GM23338 (cell line): ENCODE measurements around the gene MAMLD1. TPM values are rescaled to one million over a fixed set of nuclear protein-coding genes. Genes with fewer than 3 reads are reported as not detected.

Source experiments
- ATAC-seq: fragments of 200-7000 bp; cut with Tn5 transposase; 3 replicates; pipeline ENCODE4 v1.9.1; 2020
- DNase-seq: peaks from one replicate; pipeline ENCODE4 v3.0.0-alpha.2; 2015; ENCODE audit warnings: low spot score
- H2AFZ ChIP-seq: fragments of 200-600 bp; sonication (generic); 2 replicates; pipeline ENCODE4 v1.8.0; 2016; ENCODE audit warnings: antibody characterized with exemption, mild to moderate bottlenecking, moderate library complexity
- H3F3A ChIP-seq: fragments of 200-600 bp; sonication (generic); replicated peaks from 2 replicates; pipeline ENCODE4 v1.8.0; 2017; ENCODE audit warnings: antibody characterized with exemption, mixed run types, low read depth
- H3K27ac ChIP-seq: fragments of 200-600 bp; sonication (generic); 2 replicates; pipeline ENCODE4 v1.6.1; 2016; ENCODE audit warnings: low read depth
- H3K27me3 ChIP-seq: fragments of 200-600 bp; sonication (generic); 2 replicates; pipeline ENCODE4 v1.8.0; 2016; ENCODE audit warnings: mild to moderate bottlenecking, mixed run types, moderate library complexity; ENCODE audit not compliant: insufficient read depth
- H3K36me3 ChIP-seq: fragments of 200-600 bp; sonication (generic); 2 replicates; pipeline ENCODE4 v1.8.0; 2016; ENCODE audit warnings: mild to moderate bottlenecking; ENCODE audit not compliant: insufficient read depth
- H3K4me1 ChIP-seq: fragments of 200-600 bp; sonication (generic); 2 replicates; pipeline ENCODE4 v1.8.0; 2016; ENCODE audit warnings: mild to moderate bottlenecking, moderate library complexity; ENCODE audit not compliant: insufficient read depth
- H3K4me2 ChIP-seq: fragments of 200-600 bp; sonication (generic); 2 replicates; pipeline ENCODE4 v1.7.1; 2017; ENCODE audit warnings: mixed run types
- H3K4me3 ChIP-seq: fragments of 200-600 bp; sonication (generic); 2 replicates; pipeline ENCODE4 v1.6.1; 2016; ENCODE audit warnings: mixed run types
- H3K79me2 ChIP-seq: fragments of 200-600 bp; sonication (generic); replicated peaks from 2 replicates; pipeline ENCODE4 v1.8.0; 2017; ENCODE audit warnings: mild to moderate bottlenecking; ENCODE audit not compliant: insufficient read depth
- H3K9me2 ChIP-seq: fragments of 200-600 bp; sonication (generic); 2 replicates; pipeline ENCODE4 v1.8.0; 2017; ENCODE audit not compliant: insufficient read depth
- H4K20me1 ChIP-seq: fragments of 200-600 bp; sonication (generic); replicated peaks from 2 replicates; pipeline ENCODE4 v1.8.0; 2017; ENCODE audit warnings: mild to moderate bottlenecking; ENCODE audit not compliant: insufficient read depth
- H3K27ac Mint-ChIP-seq: 2 replicates; pipeline ENCODE4 v1.8.0; 2020; ENCODE audit warnings: inconsistent platforms, mild to moderate bottlenecking, moderate library complexity, mixed read lengths
- H3K27me3 Mint-ChIP-seq: 3 replicates; pipeline ENCODE4 v1.8.0; 2022; ENCODE audit warnings: low read depth, mild to moderate bottlenecking, moderate library complexity, mixed read lengths, inconsistent platforms; ENCODE audit not compliant: insufficient read depth, poor library complexity
- H3K36me3 Mint-ChIP-seq: 3 replicates; pipeline ENCODE4 v1.8.0; 2021; ENCODE audit warnings: low read depth, mild to moderate bottlenecking, inconsistent platforms, moderate library complexity, mixed read lengths
- H3K4me1 Mint-ChIP-seq: 3 replicates; pipeline ENCODE4 v1.8.0; 2020; ENCODE audit warnings: mild to moderate bottlenecking, inconsistent platforms, mixed read lengths
- H3K4me3 Mint-ChIP-seq: 3 replicates; pipeline ENCODE4 v1.8.0; 2021; ENCODE audit warnings: moderate library complexity, mild to moderate bottlenecking, inconsistent platforms, mixed read lengths
- H3K9me3 Mint-ChIP-seq: 3 replicates; pipeline ENCODE4 v1.8.0; 2020; ENCODE audit warnings: moderate library complexity, mild to moderate bottlenecking, inconsistent platforms, mixed read lengths
- CREB1 ChIP-seq: fragments of 250-450 bp; sonication (Bioruptor Pico); IDR thresholded peaks from 2 replicates; pipeline ENCODE4 v1.5.0; 2020; ENCODE audit warnings: low read depth, mild to moderate bottlenecking, moderate library complexity
- EZH2 ChIP-seq: fragments of 200-600 bp; sonication (generic); IDR thresholded peaks from one replicate; pipeline ENCODE4 v1.8.0; 2017; ENCODE audit warnings: antibody characterized with exemption, mild to moderate bottlenecking, low read depth; ENCODE audit not compliant: unreplicated experiment
- EZH2phosphoT487 ChIP-seq: fragments of 200-600 bp; sonication (generic); IDR thresholded peaks from one replicate; pipeline ENCODE4 v1.8.1; 2018; ENCODE audit warnings: antibody characterized with exemption; ENCODE audit not compliant: unreplicated experiment
- JUNB ChIP-seq: IDR thresholded peaks from one replicate; pipeline ENCODE4 v1.6.1; 2016; ENCODE audit warnings: antibody characterized with exemption; ENCODE audit not compliant: unreplicated experiment
- NANOG ChIP-seq: IDR thresholded peaks from 2 replicates; pipeline ENCODE4 v1.6.1; 2016; ENCODE audit warnings: antibody characterized with exemption, borderline replicate concordance
- POLR2AphosphoS5 ChIP-seq: IDR thresholded peaks from 2 replicates; pipeline ENCODE4 v1.6.1; 2016; ENCODE audit warnings: antibody characterized with exemption, low read depth
- STAT1 ChIP-seq: IDR thresholded peaks from one replicate; pipeline ENCODE4 v1.6.1; 2016; ENCODE audit warnings: antibody characterized with exemption; ENCODE audit not compliant: unreplicated experiment
- ZNF114 ChIP-seq: fragments of 250-450 bp; sonication (Bioruptor Pico); IDR thresholded peaks from 2 replicates; pipeline ENCODE4 v1.5.0; 2020; ENCODE audit warnings: mild to moderate bottlenecking, moderate library complexity
- ZNF331 ChIP-seq: fragments of 250-450 bp; sonication (Bioruptor Pico); IDR thresholded peaks from 2 replicates; pipeline ENCODE4 v1.5.0; 2020; ENCODE audit warnings: low read depth, mild to moderate bottlenecking, moderate library complexity
- ZNF462 ChIP-seq: fragments of 250-450 bp; sonication (Bioruptor Pico); IDR thresholded peaks from 2 replicates; pipeline ENCODE4 v1.5.0; 2020; ENCODE audit warnings: mild to moderate bottlenecking, moderate library complexity
- polyA plus RNA-seq: library from polyadenylated mRNA; unstranded; fragments of >200 nt; fragmentation: Nextera tagmentation; extraction: Ambion mirVana; gene quantifications from 2 replicates; pipeline ENCODE4 v1.2.1, GENCODE V29; 2016
- total RNA-seq: library from RNA; depleted of rRNA; stranded (reverse); fragments of >200 nt; shearing (Covaris generic); gene quantifications from 2 replicates; pipeline ENCODE4 v1.2.3, GENCODE V29; 2014
- TF ChIP-seq, protein P1 (sequence below), 2 experiments: fragments of 200-600 bp in 1 of 2; sonication (generic) in 1 of 2; conservative IDR thresholded peaks; 2 replicates each; pipeline versions ENCODE4 v1.5.1 to v1.6.1; 2016 to 2017; ENCODE audit warnings: antibody characterized with exemption in 2 of 2, low read depth in 2 of 2, mild to moderate bottlenecking in 2 of 2, moderate library complexity in 1 of 2
- TF ChIP-seq, protein P2 (sequence below): IDR thresholded peaks from one replicate; pipeline ENCODE4 v1.6.1; 2018; ENCODE audit warnings: antibody characterized with exemption; ENCODE audit not compliant: unreplicated experiment
- TF ChIP-seq, protein P3 (sequence below): IDR thresholded peaks from 2 replicates; pipeline ENCODE4 v1.6.1; 2016; ENCODE audit warnings: antibody characterized with exemption

The MAMLD1 gene
- total and polyA plus RNA-seq, 2 experiments from 2014 or later: 0.13 to 0.21 TPM

- Mint-ChIP-seq H3K4me1 (peaks cover 8% of the 10 kb centered on the region), H3K36me3 (no peaks in the 10 kb centered on the region), H3K27ac (no peak overlapping the region), H3K27me3 (no peaks in the 10 kb centered on the region), H3K9me3 (no peaks in the 10 kb centered on the region), H3K4me3 (no peak overlapping the region)
- Histone ChIP-seq H4K20me1 (no peaks in the 10 kb centered on the region), H3K4me3 (no peak overlapping the region), H3K9me2 (no peaks in the 10 kb centered on the region), H2AFZ (no peak overlapping the region), H3K4me2 (no peak overlapping the region), H3K79me2 (no peaks in the 10 kb centered on the region), H3F3A (no peaks in the 10 kb centered on the region), H3K4me1 (no peaks in the 10 kb centered on the region), H3K27ac (no peak overlapping the region), H3K27me3 (no peaks in the 10 kb centered on the region), H3K36me3 (no peaks in the 10 kb centered on the region)
- ATAC-seq (no peak), DNase-seq (no peak)
- TF ChIP-seq STAT1: no peak
- no peak for TF ChIP-seq EZH2
- TF ChIP-seq ZNF331 (CRISPR knock-in tag): no peak
- TF ChIP-seq NANOG: no peak
- no peak for TF ChIP-seq JUNB
- TF ChIP-seq POLR2AphosphoS5: no peak
- TF ChIP-seq EZH2phosphoT487: no peak
- TF ChIP-seq CREB1 (CRISPR knock-in tag): no peak
- TF ChIP-seq, protein P1, sequence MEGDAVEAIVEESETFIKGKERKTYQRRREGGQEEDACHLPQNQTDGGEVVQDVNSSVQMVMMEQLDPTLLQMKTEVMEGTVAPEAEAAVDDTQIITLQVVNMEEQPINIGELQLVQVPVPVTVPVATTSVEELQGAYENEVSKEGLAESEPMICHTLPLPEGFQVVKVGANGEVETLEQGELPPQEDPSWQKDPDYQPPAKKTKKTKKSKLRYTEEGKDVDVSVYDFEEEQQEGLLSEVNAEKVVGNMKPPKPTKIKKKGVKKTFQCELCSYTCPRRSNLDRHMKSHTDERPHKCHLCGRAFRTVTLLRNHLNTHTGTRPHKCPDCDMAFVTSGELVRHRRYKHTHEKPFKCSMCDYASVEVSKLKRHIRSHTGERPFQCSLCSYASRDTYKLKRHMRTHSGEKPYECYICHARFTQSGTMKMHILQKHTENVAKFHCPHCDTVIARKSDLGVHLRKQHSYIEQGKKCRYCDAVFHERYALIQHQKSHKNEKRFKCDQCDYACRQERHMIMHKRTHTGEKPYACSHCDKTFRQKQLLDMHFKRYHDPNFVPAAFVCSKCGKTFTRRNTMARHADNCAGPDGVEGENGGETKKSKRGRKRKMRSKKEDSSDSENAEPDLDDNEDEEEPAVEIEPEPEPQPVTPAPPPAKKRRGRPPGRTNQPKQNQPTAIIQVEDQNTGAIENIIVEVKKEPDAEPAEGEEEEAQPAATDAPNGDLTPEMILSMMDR (conservative IDR thresholded peaks at IDR 0.05; ENCODE audit: low read depth in 2 of 2): no peak
- TF ChIP-seq, protein P2, sequence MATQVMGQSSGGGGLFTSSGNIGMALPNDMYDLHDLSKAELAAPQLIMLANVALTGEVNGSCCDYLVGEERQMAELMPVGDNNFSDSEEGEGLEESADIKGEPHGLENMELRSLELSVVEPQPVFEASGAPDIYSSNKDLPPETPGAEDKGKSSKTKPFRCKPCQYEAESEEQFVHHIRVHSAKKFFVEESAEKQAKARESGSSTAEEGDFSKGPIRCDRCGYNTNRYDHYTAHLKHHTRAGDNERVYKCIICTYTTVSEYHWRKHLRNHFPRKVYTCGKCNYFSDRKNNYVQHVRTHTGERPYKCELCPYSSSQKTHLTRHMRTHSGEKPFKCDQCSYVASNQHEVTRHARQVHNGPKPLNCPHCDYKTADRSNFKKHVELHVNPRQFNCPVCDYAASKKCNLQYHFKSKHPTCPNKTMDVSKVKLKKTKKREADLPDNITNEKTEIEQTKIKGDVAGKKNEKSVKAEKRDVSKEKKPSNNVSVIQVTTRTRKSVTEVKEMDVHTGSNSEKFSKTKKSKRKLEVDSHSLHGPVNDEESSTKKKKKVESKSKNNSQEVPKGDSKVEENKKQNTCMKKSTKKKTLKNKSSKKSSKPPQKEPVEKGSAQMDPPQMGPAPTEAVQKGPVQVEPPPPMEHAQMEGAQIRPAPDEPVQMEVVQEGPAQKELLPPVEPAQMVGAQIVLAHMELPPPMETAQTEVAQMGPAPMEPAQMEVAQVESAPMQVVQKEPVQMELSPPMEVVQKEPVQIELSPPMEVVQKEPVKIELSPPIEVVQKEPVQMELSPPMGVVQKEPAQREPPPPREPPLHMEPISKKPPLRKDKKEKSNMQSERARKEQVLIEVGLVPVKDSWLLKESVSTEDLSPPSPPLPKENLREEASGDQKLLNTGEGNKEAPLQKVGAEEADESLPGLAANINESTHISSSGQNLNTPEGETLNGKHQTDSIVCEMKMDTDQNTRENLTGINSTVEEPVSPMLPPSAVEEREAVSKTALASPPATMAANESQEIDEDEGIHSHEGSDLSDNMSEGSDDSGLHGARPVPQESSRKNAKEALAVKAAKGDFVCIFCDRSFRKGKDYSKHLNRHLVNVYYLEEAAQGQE: no peak
- TF ChIP-seq, protein P3, sequence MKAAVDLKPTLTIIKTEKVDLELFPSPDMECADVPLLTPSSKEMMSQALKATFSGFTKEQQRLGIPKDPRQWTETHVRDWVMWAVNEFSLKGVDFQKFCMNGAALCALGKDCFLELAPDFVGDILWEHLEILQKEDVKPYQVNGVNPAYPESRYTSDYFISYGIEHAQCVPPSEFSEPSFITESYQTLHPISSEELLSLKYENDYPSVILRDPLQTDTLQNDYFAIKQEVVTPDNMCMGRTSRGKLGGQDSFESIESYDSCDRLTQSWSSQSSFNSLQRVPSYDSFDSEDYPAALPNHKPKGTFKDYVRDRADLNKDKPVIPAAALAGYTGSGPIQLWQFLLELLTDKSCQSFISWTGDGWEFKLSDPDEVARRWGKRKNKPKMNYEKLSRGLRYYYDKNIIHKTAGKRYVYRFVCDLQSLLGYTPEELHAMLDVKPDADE: no peak
- TF ChIP-seq ZNF114 (CRISPR knock-in tag): no peak
- no peak for TF ChIP-seq ZNF462 (CRISPR knock-in tag)
These were observed 48.5 kb downstream of the MAMLD1 start for GRCh38 chrX:150411656-150412055.
